Measurements from ENCODE around the gene IL12RB2. TPM values are rescaled to one million over a fixed set of nuclear protein-coding genes. Genes with fewer than 3 reads are reported as not detected.

The IL12RB2 gene
- total RNA-seq, 1 experiment from 2014 or later = not detected

DNA sequence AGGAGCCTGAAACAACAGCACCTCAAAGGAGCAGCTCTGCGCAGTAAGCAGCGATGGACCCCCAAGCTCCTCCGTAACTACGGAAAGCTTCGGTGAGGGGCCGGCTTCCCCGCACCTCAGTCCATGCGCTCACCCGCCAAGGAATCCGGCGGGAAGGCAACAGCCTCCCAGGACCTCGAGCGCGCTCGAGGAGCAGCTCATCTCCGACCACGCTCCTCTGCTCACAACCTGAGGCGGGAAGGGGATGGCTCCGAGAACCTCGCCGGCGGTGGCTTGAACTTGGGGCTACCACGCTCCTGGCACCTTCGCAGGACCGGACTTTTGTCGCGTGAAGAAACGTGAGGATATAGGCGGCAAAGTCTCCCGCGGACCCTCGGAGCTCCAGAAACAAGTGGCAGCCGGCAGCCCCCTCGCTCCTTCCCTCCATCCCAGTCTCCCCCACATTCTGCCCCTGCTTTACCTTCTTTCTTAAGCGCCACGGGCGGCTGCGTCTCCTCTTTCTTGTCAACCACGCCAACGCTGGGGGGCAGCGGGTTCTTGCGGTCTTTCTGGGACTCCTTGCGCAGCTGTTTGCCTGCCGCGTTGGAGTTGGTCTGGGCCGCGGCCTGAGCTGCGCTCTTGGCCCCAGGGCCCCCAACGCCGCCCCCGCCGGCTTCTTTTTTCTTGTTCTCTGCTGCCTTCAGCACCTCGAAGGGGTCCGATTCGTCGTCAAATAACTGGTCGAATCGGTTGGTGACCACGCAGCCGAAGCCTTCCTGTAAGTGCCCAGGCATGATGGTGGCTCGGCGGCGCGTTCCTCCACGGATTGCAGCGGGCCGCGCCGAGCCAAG is 122.1 kb downstream of the IL12RB2 start:
- H3K36me3 Mint-ChIP-seq (ENCODE audit: insufficient read depth, unreplicated experiment) = peaks cover 65% of the 10 kb centered on the region
- intact Hi-C loops (cut with micrococcal nuclease; ENCODE audit: unreplicated experiment) = loop anchor here (2.0 to 10.0 kb wide), 3 partner anchors 15 to 495 kb away; no protein-coding TSS in a partner anchor
- peak overlapping the region; percentile 96 for H3K27ac Mint-ChIP-seq (ENCODE audit: unreplicated experiment)
- CTCF ChIA-PET = interaction anchor here (0.6 to 2.8 kb wide), 2 partner anchors 12 to 71 kb away, joined by 3 to 8 read pairs; no protein-coding TSS in a partner anchor
- peak; percentile 15 for DNase-seq
- no peaks in the 10 kb centered on the region for H3K27me3 Mint-ChIP-seq (ENCODE audit: unreplicated experiment)
- BruUV-seq (replicated peaks) = no TSS peak
- peaks cover 28% of the 10 kb centered on the region for H3K4me1 Mint-ChIP-seq (ENCODE audit: low read depth, unreplicated experiment)
- peak overlapping the region; percentile 98 for H3K4me3 Mint-ChIP-seq (ENCODE audit: low read depth, unreplicated experiment)
- H3K9me3 Mint-ChIP-seq (ENCODE audit: low read depth, unreplicated experiment) = no peaks in the 10 kb centered on the region
- TF ChIP-seq, protein P1, sequence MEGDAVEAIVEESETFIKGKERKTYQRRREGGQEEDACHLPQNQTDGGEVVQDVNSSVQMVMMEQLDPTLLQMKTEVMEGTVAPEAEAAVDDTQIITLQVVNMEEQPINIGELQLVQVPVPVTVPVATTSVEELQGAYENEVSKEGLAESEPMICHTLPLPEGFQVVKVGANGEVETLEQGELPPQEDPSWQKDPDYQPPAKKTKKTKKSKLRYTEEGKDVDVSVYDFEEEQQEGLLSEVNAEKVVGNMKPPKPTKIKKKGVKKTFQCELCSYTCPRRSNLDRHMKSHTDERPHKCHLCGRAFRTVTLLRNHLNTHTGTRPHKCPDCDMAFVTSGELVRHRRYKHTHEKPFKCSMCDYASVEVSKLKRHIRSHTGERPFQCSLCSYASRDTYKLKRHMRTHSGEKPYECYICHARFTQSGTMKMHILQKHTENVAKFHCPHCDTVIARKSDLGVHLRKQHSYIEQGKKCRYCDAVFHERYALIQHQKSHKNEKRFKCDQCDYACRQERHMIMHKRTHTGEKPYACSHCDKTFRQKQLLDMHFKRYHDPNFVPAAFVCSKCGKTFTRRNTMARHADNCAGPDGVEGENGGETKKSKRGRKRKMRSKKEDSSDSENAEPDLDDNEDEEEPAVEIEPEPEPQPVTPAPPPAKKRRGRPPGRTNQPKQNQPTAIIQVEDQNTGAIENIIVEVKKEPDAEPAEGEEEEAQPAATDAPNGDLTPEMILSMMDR (IDR thresholded peaks at IDR 0.05; ENCODE audit: unreplicated experiment) = no peak

GRCh38 chr1:67430358-67431155 is 122.9 kb downstream of the IL12RB2 start, which contains the start of gene SERBP1:
SERBP1 (minus strand) TSS chr1:67430402; CDS start chr1:67430300, 102 bp downstream.
- intact Hi-C loops (cut with micrococcal nuclease; ENCODE audit: unreplicated experiment) = loop anchor here (10.0 kb wide), 1 partner anchor 496 kb away; no protein-coding TSS in a partner anchor
- peak within 1 kb of the TSS; percentile 98 for H3K4me3 Mint-ChIP-seq (ENCODE audit: low read depth, unreplicated experiment)
- peak within 1 kb of the TSS; percentile 96 for H3K27ac Mint-ChIP-seq (ENCODE audit: unreplicated experiment)
- H3K36me3 Mint-ChIP-seq (ENCODE audit: insufficient read depth, unreplicated experiment) = peaks cover 57% of the 10 kb centered on the region
- TF ChIP-seq, protein P1 (IDR thresholded peaks at IDR 0.05; ENCODE audit: unreplicated experiment) = no peak
- no peaks in the 10 kb centered on the region for H3K9me3 Mint-ChIP-seq (ENCODE audit: low read depth, unreplicated experiment)
- CTCF ChIA-PET = interaction anchor here (2.8 kb wide), 1 partner anchor 70 kb away, joined by 8 read pairs; no protein-coding TSS in a partner anchor
- H3K4me1 Mint-ChIP-seq (ENCODE audit: low read depth, unreplicated experiment) = peaks cover 20% of the 10 kb centered on the region
- H3K27me3 Mint-ChIP-seq (ENCODE audit: unreplicated experiment) = no peaks in the 10 kb centered on the region
- no TSS peak for BruUV-seq (replicated peaks)
- DNase-seq = peak; percentile 95

- intact Hi-C loops (cut with micrococcal nuclease; ENCODE audit: unreplicated experiment) = loop anchor here (10.0 kb wide), 1 partner anchor 496 kb away; no protein-coding TSS in a partner anchor
- Mint-ChIP-seq H3K27ac (ENCODE audit: unreplicated experiment) (peak overlapping the region; percentile 96), H3K4me1 (ENCODE audit: low read depth, unreplicated experiment) (peaks cover 13% of the 10 kb centered on the region), H3K4me3 (ENCODE audit: low read depth, unreplicated experiment) (peak overlapping the region; percentile 98), H3K27me3 (ENCODE audit: unreplicated experiment) (no peaks in the 10 kb centered on the region), H3K36me3 (ENCODE audit: insufficient read depth, unreplicated experiment) (peaks cover 50% of the 10 kb centered on the region), H3K9me3 (ENCODE audit: low read depth, unreplicated experiment) (no peaks in the 10 kb centered on the region)
- DNase-seq = no peak
- TSS peak; percentile 69 for BruUV-seq (replicated peaks)
- TF ChIP-seq, protein P1 (IDR thresholded peaks at IDR 0.05; ENCODE audit: unreplicated experiment) = no peak
- CTCF ChIA-PET = interaction anchor here (0.6 to 2.8 kb wide), 2 partner anchors 13 to 69 kb away, joined by 4 to 8 read pairs; no protein-coding TSS in a partner anchor
Observed at GRCh38 chr1:67431156-67431765, 123.6 kb downstream of the IL12RB2 start.
